ENCODE measurements around the gene HBB.

HBB gene

GRCh38 chr11:5246772-5247471 lies 20.1 kb upstream of the HBB start:
- DNase-seq, result no peak

DNA sequence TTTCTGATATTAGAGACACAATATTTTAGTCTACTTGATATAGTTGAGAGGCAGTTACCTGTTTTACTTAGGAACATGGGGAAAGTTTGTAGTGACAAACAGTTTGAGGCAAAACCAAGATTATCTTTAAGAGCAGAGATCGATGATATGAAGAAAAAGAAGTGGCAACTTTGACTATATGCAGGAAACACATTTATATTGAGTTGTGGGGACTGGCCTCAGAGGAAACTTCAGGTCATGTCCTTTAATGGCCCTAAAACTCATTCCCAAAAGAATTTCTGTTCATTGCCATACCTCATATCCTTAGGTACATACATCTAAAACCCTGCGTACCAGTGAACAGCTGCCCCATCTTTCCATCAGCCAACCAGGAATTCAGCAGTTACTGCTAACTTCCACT lies 18.3 kb upstream of the HBB start:
- DNase-seq, result no peak

- DNase-seq, result no peak
These were observed 16.9 kb upstream of the HBB start for GRCh38 chr11:5243816-5244180.

DNA sequence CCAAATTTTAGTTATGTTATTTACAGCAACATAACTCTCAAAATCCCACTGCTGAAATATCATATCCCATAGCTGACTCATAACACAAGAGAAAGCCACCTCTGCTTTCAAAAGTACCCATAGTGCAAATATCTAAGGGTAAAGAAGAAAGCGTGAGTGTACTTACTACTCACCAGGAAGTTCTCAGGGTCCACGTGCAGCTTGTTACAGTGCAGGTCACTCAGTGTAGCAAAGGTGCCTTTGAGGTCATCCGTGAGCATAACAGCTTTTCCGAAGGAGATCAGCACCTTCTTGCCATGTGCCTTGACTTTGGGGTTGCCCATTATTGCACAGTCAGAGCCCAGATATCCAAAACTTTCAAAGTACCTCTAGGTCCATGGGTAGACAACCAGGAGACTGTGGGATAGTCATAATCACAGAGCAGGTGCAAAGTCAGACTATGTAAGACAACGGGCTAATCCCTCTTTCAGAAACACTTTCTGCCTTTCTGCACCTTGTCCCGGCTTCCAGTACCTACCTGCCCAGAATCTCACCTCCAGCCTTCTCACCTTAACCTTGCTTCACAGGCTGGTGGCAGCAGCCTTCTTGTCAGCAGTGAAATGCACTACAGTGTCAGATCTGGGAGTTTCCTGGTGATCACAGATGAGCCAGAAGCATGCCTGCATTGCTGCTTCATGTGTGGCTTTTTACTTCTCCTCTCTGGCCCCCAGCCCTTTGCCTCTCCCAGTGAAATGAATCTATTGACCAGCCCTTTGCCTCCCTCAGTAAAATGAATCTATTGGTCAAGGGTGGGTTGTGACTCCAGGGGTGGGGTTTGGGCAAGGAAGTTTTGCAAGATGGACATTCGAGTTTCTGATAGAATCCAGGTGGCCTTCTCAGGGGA lies 16.3 kb upstream of the HBB start:
- DNase-seq, result no peak

DNA sequence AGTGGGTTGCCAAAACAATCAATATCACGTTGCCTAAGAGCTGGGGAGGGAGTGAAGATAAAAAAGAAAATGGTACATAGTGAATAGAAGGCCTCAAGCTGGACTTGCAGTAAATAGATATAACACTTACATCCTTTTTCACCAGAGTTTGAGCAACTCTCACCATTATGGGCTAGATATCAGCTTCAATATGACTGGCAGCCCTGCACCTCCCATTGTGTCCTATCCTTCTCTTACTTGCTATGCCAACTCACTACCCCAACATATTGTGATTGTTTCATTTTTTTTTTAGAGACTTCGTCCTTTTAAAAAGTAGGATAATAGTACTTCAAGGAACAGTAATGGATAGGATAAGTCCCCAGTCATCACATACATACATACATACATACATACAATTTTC lies 15.3 kb upstream of the HBB start:
- no peak for DNase-seq

- DNase-seq, result no peak
These were observed 14.6 kb upstream of the HBB start for GRCh38 chr11:5241458-5241857.

GRCh38 chr11:5240458-5240857 lies 13.6 kb upstream of the HBB start:
- no peak for DNase-seq

DNA sequence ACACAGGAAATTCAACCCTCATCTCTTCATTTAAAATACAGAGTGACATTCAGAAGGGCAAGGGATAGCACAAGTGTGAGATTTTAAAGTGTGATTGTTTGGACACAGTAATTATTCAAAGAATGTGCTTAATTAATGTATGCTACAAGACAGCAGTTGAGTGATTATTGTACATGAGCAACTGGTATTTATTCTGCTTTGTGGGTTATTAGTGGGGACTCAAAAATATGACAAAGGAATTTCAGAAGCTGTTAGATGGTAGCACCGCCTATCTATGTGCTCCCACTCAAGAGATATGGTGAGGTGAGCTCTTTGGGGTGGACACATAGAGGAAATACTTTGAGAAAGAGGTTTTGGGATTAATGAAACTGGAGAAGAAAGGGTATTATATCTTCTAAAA lies 13.2 kb upstream of the HBB start:
- no peak for DNase-seq

GRCh38 chr11:5239046-5239445 lies 12.2 kb upstream of the HBB start:
- DNase-seq, result peak; percentile 30 to 61 (median 51)

DNA sequence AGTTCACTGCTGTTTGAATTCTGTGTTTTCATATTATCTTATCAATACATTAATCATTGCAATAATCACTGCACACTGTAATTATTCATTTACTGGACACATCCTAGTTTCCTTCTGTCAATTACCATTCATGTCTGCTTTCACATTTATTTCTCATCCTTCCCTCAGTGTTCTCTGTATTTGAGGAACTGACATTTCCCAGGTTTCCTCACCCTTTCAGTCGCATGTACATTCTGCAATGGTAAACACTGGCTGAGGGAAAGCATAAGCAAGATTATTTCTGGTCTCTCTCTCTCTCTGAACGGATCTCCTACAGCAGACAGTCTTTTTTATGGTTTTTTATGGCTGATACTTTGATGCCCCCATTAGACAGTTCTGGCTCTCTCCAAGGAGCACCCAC lies 11.6 kb upstream of the HBB start:
- DNase-seq, result peak; percentile 46 to 57 (median 50)

DNA sequence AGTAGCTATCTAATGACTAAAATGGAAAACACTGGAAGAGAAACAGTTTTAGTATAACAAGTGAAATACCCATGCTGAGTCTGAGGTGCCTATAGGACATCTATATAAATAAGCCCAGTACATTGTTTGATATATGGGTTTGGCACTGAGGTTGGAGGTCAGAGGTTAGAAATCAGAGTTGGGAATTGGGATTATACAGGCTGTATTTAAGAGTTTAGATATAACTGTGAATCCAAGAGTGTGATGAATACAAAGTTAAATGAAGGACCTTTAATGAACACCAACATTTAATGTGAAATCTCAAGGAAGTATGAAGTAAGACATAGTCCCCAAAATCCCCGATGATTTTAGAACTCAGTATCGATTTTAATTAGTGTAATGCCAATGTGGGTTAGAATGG lies 10.5 kb upstream of the HBB start:
- no peak for DNase-seq

- no peak for DNase-seq
These were observed 8.7 kb upstream of the HBB start for GRCh38 chr11:5235364-5236095.

DNA sequence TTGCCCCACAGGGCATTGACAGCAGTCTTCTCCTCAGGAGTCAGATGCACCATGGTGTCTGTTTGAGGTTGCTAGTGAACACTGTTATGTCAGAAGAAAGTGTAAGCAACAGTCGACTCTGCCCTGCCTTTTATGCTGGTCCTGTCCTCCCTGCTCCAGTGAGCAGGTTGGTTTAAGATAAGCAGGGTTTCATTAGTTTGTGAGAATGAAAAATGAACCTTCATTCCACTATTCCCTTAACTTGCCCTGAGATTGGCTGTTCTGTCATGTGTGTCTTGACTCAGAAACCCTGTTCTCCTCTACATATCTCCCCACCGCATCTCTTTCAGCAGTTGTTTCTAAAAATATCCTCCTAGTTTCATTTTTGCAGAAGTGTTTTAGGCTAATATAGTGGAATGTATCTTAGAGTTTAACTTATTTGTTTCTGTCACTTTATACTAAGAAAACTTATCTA lies 7.5 kb upstream of the HBB start, which contains the start of gene HBD:
Gene HBD, minus strand, starts transcription at position 103 of the 454 bp plus-strand sequence. Its CDS starts 50 bp downstream, at position 53.
- DNase-seq, result peak in 1 of 3 donors; percentile 5

DNA sequence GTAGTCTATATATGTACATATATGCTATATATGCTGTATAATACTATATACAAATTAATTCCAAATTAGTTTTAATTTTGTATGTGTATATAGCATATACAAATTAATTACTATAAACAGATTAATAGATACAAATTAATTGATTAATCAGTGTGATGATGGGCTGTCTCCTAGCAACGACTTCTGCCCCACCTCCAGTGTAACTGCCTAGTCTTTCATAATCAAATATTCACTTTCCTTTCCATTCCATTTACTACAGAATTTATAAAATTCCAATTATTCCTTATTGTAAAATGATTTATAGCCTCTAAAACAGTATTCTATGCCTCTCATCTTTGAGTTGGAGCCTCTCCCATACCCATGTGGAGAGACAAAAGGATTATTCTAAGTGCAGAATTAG lies 6.4 kb upstream of the HBB start:
- no peak for DNase-seq

GRCh38 chr11:5232821-5233220 lies 6.0 kb upstream of the HBB start:
- no peak for DNase-seq

GRCh38 chr11:5232176-5232575 lies 5.3 kb upstream of the HBB start:
- no peak for DNase-seq

GRCh38 chr11:5231111-5231510 lies 4.2 kb upstream of the HBB start:
- DNase-seq, result no peak

GRCh38 chr11:5230266-5230665 lies 3.4 kb upstream of the HBB start:
- DNase-seq, result no peak

DNA sequence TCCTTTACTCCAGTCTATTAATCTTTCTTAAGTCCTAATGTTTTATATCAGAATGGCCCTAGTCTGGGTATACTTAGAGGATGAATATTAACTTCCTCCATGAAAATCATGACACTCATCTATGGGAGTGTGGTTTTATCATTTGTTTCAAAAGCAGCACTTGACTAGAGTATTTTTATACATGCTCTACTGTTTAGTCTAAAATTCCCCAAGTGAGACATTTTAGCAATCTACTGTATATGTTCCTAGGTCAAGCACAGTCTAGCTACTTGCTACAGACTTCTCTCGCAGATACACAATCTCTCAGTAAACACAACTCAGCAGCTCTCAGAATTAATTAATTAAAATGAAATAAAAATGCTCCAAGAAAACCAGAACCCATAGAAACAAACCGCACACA lies 2.9 kb upstream of the HBB start:
- no peak for DNase-seq

- no peak for DNase-seq
These were observed 2.5 kb upstream of the HBB start for GRCh38 chr11:5229356-5229755.

GRCh38 chr11:5228124-5228523 lies 1.3 kb upstream of the HBB start:
- DNase-seq, result no peak

- DNase-seq, result no peak
These were observed 810 bp upstream of the HBB start for GRCh38 chr11:5227681-5228080.

DNA sequence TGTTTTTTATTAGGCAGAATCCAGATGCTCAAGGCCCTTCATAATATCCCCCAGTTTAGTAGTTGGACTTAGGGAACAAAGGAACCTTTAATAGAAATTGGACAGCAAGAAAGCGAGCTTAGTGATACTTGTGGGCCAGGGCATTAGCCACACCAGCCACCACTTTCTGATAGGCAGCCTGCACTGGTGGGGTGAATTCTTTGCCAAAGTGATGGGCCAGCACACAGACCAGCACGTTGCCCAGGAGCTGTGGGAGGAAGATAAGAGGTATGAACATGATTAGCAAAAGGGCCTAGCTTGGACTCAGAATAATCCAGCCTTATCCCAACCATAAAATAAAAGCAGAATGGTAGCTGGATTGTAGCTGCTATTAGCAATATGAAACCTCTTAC lies 1.4 kb downstream of the HBB start:
- DNase-seq, result no peak
